Endometrium (tissue), 2 donors: Measurements from ENCODE around the gene MYO3B.
"Not testable (repeated sequence)": the region's sequence is repeated elsewhere in the genome, so short reads cannot be mapped to it uniquely, and the experiment has no call there.

Experiments used
- FAIRE-seq: peaks from 2 replicates; lab custom pipeline; 2012; peaks lifted over from hg19 to GRCh38; lab: Jason Lieb, UNC
- donor health status: control.
- donor health status: control.

The MYO3B gene

DNA sequence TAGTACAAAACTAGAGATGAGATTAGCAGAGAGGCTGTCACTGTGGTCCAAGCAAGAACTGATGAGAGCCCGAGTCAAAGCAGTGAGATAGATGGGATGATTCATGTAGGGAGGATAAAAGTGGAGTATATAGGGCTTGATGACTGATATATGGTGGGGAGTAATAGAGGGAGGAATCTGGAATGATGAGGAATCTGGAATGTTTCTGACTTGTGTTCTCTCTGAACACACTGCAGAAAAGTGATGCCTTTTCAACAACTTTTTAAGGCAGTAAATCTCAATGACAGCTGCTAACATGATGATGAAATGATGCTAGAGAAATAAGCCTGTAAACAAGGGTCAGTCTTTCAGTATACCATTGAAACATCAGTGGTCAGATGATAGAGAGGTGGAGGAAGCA, 393.7 kb downstream of the MYO3B start:
- no peak for FAIRE-seq

GRCh38 chr2:170573671-170574070, 395.7 kb downstream of the MYO3B start:
- FAIRE-seq = no peak

- FAIRE-seq = no peak
These were observed 398.3 kb downstream of the MYO3B start for GRCh38 chr2:170576296-170576695.

DNA sequence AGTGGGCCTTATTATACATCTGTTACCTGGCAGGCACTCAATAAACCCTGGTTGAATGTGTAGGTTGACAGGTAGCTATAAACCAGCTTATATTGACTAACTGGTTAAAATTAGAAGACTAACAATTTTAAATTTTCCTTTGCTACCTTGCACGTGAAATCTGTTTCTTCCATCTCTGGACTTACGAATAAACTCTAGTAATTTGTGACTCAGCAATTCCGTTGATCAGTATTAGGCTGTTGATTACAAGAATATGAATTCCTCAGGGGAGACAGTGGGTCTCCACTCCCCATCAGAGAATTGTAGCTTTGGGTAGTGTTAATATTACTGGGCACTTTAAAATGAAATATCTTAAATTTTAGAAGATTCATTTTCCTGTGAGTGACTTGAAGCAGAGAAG, 399.4 kb downstream of the MYO3B start:
- no peak for FAIRE-seq

- FAIRE-seq = no peak
These were observed 400.7 kb downstream of the MYO3B start for GRCh38 chr2:170578606-170579005.

DNA sequence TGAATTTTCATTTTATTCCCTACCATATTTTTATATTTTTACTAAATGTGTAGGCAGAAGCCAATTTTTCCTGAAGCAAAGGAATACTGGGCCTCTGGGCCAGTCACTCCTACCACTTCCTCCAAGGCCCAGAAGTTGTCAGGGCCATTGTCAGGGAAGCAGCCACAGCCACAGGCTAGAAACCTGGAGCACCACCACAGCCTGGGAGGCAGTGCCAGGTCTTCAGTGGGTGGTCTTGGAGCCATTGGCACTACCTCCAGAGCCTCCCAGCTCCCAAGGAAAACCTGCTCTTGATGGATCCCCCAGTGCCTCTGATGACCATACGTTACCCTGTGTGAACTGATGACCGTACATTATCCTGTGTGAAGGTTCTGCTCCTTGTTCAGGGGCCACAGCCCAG, 401.6 kb downstream of the MYO3B start:
- no peak for FAIRE-seq

DNA sequence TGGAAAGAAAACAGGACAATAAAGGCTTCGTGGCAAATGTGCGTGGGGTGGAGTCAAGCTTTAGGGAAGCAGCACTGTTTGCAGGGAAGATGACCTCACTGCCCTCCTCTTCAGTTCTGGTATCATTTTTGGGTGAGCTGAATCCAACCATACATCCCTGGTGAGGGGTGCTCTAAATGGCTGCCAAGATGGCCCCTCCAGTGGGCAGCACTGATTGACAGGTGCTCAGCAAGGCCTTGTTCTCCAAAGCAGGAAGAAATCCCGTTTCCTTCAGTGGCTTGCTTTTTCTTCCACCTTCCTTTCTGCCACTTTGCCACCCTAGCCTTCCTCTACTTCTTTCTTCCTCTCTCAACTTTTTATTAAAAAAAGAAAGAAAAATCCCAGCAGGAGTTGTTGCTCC, 404.4 kb downstream of the MYO3B start:
- FAIRE-seq = no peak

DNA sequence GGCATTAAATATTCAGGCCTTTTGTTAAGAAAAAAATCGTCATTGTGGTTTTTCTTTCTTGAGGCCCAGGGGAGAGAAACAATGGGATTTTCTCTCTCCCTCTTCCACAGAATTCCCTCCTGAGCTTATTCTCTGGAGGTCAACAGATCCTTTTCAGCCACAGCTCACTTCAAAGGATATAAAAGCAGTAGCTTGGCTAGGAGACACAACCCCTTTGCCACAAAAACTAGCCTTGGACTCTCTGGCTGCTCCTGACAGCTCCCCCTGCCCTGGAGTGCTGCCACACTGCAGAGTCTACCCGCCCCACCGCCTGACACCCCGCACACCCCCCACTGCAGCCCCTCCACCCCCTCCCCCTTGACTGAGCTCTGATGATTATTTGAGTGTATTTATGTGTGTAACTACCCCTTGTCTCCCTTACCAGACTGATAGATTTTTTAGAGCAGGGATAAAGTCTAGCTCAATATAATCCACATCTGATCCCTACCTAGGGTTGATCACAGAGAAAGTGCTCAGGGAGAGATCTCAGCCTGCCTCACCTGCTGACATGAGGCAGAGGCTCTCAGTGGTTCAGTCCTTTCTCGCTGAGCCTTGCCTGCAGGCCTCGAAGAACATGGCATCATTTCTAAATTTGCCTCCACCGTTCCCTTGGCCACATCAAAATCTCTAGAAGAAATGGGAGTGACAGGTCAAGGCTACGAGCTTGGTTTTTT, 405.0 kb downstream of the MYO3B start:
- no peak for FAIRE-seq

- FAIRE-seq = no peak
These were observed 407.1 kb downstream of the MYO3B start for GRCh38 chr2:170585067-170585466.

GRCh38 chr2:170586571-170587095, 408.7 kb downstream of the MYO3B start:
- FAIRE-seq = no peak

- FAIRE-seq = no peak
These were observed 409.2 kb downstream of the MYO3B start for GRCh38 chr2:170587117-170587516.

DNA sequence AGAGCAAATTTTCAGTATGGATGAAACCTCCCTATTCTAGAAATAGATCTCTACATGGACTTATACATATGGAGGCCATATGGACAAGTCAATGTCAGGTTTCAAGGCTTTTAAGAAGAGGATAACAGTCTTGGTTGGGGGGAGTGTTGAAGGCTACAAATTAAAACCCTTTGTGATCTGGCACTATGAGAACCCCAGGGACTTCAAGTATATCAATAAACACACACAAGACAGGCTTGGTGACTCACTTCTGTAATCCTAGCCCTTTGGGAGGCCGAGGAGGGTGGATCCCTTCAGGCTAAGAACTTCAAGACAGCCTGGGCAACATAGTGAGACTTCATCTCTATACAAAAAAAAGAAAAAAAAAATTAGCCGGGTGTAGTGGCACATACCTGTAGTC, 410.0 kb downstream of the MYO3B start:
- FAIRE-seq = no peak

DNA sequence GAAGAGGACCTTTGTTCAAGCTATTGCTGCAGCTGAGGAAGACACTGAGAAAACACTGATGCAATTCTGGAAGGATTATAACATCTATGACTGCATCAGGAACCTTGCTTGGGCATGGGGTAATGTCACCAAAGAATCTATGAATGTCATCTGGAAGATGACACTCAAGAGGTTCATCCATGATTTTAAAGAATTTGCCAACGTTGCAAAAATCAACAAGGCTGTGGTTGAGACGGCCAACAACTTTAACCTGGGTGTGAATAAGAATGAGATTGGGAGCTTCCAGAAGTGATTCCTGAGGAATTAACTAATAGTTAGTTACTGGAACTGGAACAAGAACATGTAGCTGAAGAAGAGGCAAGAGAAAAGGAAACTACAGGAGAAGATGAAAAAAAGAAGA, 410.8 kb downstream of the MYO3B start:
- no peak for FAIRE-seq

DNA sequence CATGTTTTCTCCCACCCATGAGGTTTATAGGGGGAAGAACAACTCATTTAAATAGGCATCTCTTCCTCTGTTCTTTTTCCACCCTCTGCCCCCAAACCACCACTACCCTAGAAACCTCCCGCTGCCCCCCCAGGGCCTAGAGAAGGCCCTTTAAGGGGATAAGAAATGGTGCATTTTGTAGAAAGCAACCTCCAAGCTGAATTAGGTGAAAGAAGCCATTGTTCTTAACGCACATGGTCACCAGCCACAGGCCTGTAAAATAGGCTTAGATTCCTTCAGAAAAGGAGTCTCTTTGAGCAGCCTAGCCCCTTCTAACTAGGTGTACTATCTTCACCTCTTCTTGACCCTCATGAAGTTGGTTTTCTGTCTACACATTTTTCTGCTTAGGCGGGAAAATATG, 418.6 kb downstream of the MYO3B start:
- FAIRE-seq = no peak

DNA sequence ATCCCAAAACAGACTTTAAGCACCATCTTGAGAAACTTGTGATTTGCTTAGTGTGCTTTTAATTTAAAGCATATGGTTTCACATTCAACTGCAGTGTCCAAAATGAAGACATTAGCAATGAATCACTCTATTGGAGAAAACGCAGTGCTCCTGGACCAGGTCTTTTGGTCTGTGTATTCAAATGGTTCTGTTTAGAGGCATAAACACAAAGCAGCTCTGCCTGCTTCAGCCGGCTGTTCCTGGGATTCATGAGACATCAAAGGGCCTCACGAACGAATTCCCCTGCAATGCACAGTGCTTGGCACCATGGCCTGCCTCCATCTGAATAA, 420.1 kb downstream of the MYO3B start:
- peak; percentile 95 for FAIRE-seq

- FAIRE-seq = no peak
These were observed 423.5 kb downstream of the MYO3B start for GRCh38 chr2:170601489-170601888.

GRCh38 chr2:170605862-170606261, 427.9 kb downstream of the MYO3B start:
- FAIRE-seq = no peak

- FAIRE-seq = no peak
These were observed 429.2 kb downstream of the MYO3B start for GRCh38 chr2:170607171-170607570.

- no peak for FAIRE-seq
These were observed 432.7 kb downstream of the MYO3B start for GRCh38 chr2:170610615-170611014.

DNA sequence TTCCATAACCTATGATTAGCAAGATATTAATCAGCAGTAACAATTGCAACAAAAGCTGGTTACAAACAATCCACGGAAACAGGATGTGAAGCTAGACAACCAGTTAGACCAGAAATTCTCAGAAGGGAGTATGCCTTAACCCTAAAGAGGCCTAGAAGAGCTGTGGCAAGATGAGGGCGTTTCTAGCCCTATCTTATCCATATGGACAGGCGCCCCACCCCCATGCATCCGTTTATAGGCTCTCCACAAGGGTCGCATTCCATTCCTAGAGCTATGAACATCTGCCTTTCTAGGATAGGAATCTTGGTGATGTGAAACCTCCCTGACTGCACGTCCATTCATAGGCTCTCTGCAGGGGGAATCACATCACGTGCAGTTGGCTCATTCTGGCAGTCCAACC, 441.0 kb downstream of the MYO3B start:
- not testable (repeated sequence) for FAIRE-seq

DNA sequence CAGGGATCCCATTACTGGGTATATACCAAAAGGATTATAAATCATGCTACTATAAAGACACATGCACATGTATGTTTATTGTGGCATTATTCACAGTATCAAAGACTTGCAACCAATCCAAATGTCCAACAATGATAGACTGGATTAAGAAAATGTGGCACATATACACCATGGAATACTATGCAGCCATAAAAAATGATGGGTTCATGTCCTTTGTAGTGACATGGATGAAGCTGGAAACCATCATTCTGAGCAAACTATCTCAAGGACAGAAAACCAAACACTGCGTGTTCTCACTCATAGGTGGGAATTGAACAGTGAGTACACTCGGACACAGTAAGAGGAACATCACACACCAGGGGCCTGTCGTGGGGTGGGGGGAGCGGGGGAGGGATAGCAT, 457.1 kb downstream of the MYO3B start:
- FAIRE-seq = not testable (repeated sequence)

DNA sequence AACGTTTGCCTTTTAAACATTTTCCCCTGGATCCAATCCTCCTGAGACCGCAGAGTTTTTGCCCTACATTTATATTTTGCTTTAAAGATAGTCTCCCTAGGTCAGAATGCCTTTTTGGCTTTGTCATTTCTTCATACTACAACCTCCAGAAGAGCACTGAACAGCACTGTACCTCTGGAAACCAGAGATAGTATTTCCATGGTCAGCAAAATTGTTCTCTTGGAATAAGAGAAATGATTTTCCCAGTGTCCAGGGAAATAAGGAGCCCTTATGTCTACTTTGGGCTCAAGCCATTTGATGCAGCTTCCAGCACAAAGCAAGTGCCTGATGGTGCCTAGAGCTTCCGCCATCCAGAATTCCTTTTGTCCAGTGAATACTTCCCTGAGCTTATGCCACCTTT, 461.7 kb downstream of the MYO3B start:
- FAIRE-seq = no peak

DNA sequence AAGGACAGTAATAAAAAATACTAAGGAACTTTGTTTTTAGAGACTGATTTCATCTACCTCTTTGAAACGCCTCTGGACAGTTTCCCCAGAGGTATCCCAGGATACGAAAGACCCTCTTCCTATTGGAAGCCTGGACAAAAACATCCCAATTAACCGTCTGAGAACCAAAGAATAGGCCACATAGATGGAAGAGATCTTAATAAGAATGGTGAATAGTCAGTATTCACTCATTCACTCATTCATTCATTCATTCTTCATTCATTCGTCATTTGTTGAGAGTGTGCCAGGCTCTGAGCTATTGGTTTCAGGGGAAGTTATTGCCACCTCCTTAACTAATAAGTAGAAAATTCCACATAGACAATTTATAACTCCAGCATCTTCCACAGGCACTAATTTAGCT, 464.0 kb downstream of the MYO3B start:
- FAIRE-seq = no peak

GRCh38 chr2:170643346-170643745, 465.4 kb downstream of the MYO3B start:
- no peak for FAIRE-seq
